Stimulated activated CD4-positive, alpha-beta T cell treated with anti-CD3 and anti-CD28 coated beads, Interleukin-2, amount 100 ng/mL, for 48 hours (primary cell): ENCODE measurements around the gene GGT7.
"Not testable (repeated sequence)": the region's sequence is repeated elsewhere in the genome, so short reads cannot be mapped to it uniquely, and the experiment has no call there.

Experiments
- DNase-seq, 2 donors: peaks; one replicate each; pipeline ENCODE4 v3.0.0-alpha.2; 2020

GGT7 gene

GRCh38 chr20:34834459-34834893 is 38.2 kb downstream of the GGT7 start:
- DNase-seq: no peak

DNA sequence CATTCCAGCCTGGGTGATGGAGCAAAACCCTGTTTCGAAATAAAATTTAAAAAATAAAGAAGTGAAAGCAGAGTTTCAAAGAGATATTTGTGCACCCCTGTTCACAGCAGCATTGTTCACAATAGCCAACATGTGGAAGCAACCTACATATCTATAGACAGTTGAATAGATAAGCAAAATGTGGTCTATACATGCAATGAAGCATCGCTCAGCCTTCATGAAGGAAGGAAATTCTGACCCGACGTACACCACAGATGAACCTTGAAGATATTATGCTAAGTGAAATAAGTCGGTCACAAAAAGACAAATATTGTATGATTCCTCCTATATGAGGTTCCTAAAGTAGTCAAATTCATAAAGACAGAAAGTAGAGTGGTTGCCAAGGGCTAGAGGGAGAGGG is 40.7 kb downstream of the GGT7 start:
- DNase-seq: no peak

- no peak for DNase-seq
These were observed 43.5 kb downstream of the GGT7 start for GRCh38 chr20:34829191-34829590.

DNA sequence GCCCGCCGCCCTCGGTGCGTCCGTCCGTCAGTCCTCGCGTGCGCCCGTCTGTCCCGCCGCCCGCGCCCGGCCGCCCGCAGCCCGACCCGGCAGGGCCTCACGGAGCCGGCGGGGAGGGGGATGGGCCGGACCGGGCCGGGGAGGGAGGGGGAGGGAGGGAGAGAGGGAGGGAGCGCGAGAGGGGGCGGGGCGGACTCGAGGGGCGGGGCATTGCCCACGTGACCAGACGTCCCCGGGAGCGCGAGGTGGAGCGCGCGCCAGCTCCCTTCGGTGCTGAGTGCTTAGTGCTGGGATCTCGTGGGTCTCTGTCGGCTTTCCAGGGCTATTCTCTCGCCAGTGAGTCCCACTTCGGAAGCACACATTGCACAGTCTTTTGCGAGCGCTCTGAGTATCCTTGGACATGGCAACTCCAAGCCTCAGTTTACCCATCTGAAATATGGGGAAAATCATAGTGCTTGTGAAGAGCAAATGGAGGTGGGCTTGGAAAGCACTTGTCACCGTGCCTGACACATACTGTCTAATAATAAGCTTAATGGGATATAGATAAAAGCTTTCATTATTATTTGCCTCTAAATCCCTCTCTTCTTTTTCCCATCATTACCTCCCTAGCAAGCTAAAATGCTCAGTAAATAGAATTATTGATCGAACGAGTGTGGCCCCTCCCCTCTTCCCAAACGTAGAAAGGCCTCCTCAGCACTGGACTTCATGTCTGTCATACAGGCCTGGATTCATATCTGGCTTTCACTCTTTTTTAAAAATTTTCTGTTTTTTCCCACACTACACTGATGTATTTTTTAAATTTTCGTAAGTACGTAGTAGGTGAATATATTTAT is 46.9 kb downstream of the GGT7 start, which contains the start of gene NCOA6:
Gene NCOA6, minus strand, starts transcription at position 122 of the 833 bp plus-strand sequence. CDS start 43,296 bp downstream, outside the sequence.
- DNase-seq: peak; percentile 81 to 85

DNA sequence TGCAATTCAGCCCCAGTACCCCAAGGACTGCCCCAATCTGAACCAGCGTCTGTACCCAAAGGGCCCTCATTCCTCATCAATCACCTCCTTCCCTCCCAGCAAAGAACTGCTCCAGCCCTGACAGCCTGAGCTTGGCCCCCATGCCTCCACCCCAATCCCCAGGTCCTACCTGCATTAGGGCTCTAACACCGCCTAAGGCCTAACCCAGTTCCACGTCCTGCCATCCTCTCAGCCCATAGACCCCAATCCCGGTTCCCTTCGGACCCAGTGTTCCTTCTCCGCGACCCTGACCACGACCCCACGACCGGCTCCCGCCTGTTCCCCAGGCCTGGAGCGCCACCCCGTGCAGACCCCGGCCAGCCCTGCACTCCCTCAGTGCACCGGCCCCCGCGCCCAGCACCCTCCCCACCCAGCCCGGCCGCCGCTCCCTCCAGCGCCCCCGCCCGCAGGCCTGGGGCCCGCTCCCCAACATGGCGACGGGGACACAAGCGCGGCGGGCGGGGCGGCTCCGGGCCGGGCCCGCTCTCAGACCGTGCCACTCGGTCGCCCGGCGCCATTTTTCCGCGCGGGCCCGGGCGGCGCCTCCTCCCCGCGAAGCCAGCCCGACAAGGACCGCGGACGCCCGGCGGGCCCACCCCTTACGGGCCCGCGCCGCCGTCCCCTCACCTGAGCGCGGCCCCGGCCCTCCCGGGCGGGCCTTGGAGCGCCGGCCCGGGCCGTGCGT is 47.7 kb downstream of the GGT7 start:
- DNase-seq: peak; percentile 49 to 57

GRCh38 chr20:34824452-34824805 is 48.2 kb downstream of the GGT7 start:
- DNase-seq: peak; percentile 60 to 68

DNA sequence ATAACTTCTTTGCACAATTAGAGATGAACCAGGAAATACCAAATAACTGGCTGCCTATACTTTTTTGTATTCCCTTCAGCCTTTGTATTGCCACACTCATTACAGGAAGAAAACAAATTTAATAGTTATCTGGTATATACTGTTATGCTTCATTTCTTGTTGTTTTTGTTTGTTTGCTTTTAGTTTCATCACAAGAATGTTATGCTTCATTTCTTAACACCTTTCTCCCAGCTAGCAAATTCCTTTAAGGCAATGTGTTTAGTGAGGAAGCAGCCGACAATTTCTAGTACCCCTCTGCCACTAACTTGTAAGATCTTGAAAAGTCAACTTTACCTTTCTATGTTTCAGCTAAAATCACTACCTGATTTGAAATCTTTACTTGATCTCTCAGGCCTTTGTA is 48.6 kb downstream of the GGT7 start:
- DNase-seq: no peak

DNA sequence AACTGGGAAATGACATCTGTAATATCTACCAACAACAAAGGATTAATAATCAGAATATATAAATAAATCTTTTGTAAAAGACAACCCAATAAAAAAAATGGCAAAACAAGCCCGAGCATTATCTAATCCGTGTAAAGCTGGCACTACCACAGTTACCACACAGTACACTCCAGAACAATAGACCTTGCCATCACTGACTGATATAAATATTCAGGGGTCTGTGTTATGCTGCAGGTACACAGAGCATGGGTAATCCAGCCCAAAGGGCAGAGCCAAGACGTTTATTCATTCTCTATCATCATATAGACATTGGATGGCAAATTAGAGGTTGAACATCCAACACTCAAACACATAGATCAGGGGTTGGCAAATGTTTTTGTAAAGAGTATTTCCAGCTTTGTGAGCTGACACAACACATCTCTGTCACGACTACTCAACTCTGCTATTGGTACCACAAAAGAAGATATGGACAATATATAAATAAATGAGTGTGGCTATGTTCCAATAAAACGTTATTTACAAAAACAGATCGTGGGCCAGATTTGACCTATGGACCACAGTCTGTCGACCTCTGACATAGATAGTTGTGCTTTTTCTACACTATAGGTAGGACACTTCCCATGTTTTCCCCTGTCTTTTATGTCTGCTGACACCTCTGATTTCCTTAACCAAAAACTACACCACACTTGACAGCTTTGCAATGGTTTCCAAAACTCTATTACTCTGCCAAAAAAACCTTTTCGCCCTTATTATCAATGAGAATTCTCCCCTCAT is 51.7 kb downstream of the GGT7 start:
- DNase-seq: no peak

DNA sequence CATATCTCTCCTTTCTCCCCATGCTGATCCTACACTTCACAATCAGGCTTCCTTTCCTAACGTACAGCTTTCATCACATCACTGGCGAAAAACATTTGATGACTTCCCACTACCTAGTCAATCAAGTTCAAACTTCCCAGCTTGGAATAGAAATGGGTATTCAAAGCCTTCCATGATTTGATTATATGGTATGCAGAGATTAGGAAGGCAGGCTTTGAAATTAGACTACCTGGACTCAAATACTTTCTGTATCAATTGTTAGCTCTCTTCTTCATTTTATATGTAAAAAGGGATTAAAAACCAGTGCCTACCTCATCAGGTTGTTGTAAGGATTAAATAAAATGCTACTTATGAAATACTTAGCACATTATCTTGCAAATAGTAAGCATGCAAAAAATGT is 54.9 kb downstream of the GGT7 start:
- DNase-seq: no peak

DNA sequence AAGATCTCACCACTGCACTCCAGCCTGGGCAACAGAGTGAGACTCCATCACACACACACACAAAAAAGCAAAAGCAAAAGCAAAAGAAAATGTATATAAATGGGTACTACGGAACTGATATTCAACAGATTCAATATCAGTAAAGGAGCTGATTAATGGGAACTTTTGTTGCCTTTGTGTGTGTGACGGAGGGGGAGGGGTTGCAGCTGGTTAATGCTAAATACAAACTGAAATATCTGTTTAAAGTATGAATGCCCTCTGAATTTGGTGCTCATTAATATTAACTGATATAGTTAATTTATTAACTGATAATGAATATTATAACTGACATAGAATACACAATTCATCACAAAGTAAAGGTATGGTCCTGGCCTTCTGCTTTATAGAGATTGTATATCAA is 55.6 kb downstream of the GGT7 start:
- no peak for DNase-seq

DNA sequence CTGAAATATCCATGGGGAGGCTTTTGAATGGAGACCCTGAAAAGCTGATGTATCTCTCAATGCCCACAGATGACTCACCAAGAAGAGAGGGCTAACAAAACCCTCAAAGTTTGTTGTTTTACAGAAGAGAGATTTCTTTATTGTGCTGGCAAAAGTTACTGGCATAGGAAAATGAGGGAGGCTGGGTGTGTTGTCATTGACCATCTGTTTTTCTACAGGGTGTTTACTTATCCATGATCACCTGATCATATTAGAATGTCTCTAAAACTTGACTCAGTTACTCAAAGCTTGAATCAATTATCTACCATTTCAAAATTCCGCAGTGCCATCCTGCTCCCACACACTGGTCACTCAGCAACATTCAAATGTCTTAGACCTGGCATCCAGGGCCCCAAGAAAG is 57.0 kb downstream of the GGT7 start:
- no peak for DNase-seq

GRCh38 chr20:34808583-34808982 is 64.1 kb downstream of the GGT7 start:
- no peak for DNase-seq

- not testable (repeated sequence) for DNase-seq
These were observed 64.7 kb downstream of the GGT7 start for GRCh38 chr20:34807944-34808465.

- no peak for DNase-seq
These were observed 66.4 kb downstream of the GGT7 start for GRCh38 chr20:34806255-34806654.

GRCh38 chr20:34798871-34799270 is 73.8 kb downstream of the GGT7 start:
- DNase-seq: no peak

GRCh38 chr20:34798328-34798727 is 74.3 kb downstream of the GGT7 start:
- DNase-seq: no peak

GRCh38 chr20:34797012-34797995 is 75.4 kb downstream of the GGT7 start:
- DNase-seq: no peak
